ENCODE measurements around the gene RARS1.
"Not testable (repeated sequence)": the region's sequence is repeated elsewhere in the genome, so short reads cannot be mapped to it uniquely, and the experiment has no call there.

RARS1 gene

DNA sequence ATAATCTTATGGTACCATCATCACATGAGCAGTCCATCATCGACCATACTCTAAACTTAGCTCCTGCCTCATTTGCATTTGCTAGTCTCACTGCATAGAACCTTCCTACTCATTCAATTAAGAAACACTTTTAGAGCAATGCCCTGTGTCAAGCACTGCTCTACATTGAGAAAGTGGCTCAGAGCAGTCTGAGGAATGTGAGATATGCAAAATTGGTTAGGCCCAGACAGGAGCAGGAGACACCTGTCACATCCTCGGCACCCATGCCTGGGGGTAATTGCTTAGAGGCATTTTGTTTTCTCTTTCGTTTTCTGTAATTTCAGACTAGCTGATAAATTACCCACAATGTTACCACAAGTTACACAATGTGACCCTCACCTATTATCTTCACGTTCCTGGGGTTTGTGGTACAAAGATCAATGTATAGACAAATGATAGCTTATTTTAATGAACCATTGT, 4.9 kb upstream of the RARS1 start:
- DNase-seq (ENCODE audit: low read depth in 2 of 2): no peak

GRCh38 chr5:168482361-168482760, 3.9 kb upstream of the RARS1 start:
- no peak for DNase-seq (ENCODE audit: low read depth in 2 of 2)

DNA sequence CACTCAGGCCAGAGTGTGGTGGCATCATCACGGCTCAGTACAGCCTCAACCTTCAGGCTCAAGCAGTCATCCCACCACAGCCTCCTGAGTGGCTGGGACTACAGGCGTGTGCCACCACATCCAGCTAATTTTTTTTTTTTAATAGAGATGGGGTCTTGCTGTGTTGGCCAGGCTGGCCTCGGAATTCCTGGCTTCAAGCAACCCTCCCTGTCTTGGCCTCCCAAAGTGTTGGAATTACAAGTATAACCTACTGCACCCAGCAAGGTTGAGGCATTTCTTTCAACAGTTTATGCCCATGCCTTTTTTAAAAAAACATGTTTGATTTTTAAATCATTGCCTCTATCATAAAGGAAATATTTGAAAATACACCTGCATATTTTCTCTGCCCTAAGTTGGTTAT, 2.8 kb downstream of the RARS1 start:
- no peak for DNase-seq (ENCODE audit: low read depth in 2 of 2)

DNA sequence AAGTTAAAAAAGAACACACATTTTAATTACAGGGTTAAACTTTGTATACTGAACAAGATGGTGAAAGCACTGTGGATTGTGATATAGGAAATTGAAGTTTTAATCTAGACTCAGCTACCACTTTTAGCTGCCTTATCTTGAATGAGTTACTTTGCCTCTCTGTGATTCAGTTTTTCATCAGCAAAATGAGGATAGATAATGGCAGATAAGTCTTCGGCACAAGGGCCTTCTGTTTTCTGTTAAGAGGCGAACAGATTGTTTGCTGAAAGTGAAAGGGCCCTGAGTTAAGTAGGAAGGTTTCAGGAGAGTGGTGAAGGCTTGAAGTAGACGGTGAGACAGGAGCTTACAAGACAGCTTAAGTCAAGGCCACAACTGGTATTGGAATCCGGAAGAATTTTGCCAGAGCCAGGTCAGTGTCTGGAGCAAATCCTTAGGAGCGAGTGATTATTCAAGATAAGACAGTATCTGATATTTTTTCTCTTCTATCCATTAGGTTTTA, 7.8 kb downstream of the RARS1 start:
- DNase-seq (ENCODE audit: low read depth in 2 of 2): no peak

DNA sequence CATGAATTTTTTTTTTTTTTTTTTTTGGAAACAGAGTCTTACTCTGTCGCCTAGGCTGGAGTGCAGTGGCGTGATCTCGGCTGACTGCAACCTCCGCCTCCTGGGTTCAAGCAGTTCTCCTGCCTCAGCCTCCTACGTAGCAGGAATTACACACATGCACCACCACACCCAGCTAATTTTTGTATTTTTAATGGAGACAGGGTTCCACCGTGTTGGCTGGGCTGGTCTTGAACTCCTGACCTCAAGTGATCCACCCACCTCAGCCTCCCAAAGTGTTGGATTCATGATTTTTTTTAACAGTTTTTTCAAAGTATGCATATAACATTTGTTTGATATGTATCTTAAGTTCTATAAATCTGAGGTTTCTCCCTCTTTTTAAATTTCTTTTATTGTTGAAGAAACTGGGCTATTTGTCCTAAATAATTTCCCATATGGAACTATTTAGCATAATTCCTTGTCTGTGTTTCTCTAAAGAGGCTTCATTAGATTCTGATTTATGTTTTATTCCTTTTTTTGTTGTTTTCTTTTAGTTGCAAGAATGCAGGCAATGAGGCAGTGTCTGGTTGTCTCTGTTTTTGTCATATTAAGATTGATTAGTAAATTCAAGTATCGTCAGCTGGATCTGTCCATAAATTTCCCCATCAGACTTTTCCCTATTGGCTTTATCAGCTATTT, 16.4 kb downstream of the RARS1 start:
- no peak for DNase-seq (ENCODE audit: low read depth in 2 of 2)

- DNase-seq (ENCODE audit: low read depth in 2 of 2): no peak
These were observed 27.7 kb downstream of the RARS1 start for GRCh38 chr5:168513861-168514428.

GRCh38 chr5:168525856-168526255, 39.6 kb downstream of the RARS1 start:
- DNase-seq (ENCODE audit: low read depth in 2 of 2): no peak

DNA sequence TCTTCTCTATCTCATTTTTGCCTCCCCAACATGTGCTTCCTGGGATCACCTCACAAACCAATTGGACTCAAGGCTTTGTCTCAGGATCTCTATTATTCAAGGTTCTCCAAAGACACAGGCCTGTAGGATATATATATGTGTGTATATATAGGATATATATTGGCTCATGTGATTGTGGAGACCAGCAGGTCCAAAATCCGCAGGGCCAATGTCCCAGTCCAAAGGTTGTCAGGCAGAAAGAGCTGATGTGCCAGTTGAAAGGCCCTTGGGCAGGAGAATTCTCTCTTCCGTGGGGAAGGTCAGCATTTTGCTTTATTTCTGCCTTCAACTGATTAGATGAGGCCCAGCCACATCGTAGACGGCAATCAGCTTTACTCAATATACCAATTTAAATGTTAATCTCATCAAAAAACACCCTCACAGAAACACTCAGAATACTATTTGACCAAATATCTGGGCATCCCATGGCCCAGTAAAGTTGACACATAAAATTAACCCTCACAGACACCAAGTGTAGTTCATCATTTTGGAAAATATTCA, 41.6 kb downstream of the RARS1 start:
- no peak for DNase-seq (ENCODE audit: low read depth in 2 of 2)

GRCh38 chr5:168528521-168529373, 42.5 kb downstream of the RARS1 start, which contains the start of gene FBLL1:
Gene FBLL1, plus strand, starts transcription at chr5:168529305. Its CDS starts 200 bp downstream, at chr5:168529505.
- peak in 1 of 2 experiments; percentile 12 for DNase-seq (ENCODE audit: low read depth in 2 of 2)

DNA sequence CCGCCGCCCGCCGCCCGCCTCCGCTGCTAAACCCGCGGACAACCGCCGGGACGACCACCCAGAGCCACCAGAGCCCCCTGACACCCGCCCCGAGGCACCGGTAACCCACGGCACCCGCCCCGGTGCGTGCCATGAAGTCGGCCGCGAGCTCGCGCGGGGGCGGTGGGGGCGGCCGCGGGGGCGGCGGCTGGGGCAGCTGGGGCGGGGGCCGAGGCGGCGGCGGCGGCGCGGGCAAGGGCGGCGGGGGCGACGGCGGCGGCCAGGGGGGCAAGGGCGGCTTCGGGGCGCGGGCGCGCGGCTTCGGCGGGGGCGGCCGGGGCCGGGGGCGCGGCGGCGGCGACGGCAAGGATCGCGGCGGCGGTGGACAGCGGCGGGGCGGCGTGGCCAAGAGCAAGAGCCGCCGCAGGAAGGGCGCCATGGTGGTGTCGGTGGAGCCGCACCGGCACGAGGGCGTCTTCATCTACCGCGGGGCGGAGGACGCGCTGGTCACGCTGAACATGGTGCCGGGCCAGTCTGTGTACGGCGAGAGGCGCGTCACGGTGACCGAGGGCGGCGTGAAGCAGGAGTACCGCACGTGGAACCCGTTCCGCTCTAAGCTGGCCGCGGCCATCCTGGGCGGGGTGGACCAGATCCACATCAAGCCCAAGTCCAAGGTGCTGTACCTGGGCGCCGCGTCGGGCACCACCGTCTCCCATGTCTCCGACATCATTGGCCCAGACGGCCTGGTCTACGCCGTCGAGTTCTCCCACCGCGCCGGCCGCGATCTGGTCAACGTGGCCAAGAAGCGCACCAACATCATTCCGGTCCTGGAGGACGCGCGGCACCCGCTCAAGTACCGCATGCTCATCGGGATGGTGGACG, 43.3 kb downstream of the RARS1 start:
- DNase-seq (ENCODE audit: low read depth in 2 of 2): no peak

DNA sequence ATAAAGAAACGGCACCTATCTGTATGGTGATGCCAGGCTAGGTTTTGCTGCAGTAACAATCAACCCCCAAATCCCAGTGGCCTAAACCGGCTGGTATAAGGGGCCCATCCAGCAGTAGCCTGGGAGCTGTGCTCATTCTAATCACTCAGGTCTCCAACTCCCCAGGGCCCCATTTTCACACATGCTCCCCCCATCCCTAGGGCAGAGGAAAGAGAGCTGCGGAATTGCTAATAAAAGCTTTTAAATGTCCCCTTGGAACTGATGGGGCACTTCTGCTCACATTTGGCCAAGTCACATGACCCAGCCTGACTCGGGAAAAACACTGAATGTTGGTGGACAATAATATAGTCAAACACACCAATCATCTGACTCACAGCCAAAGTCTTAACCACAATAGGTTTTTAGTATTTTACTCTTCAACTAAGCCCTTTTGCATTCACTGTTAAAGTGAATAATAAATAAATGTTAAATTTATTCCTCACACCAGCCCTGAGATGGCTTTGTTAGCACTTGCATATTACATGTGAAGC, 44.4 kb downstream of the RARS1 start:
- no peak for DNase-seq (ENCODE audit: low read depth in 2 of 2)

DNA sequence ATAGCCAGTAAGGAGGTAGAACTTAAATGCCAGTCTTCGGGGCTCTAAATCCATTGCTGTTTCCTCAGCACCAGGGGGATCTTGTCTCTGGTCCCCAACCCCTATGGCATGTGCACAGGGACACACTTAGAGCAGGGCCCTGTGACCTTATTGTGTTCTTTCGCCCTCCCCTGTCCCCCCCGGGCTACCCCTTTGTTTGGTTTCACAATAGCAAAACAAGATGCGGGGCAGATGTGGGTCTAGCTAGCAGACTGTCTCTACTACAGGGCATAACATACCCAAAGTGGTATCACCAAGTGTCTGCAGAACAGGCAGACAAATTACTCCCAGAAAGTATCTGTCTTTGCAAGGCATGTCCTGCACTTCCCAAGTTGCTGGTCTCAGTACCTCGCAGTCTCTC, 44.9 kb downstream of the RARS1 start:
- no peak for DNase-seq (ENCODE audit: low read depth in 2 of 2)

DNA sequence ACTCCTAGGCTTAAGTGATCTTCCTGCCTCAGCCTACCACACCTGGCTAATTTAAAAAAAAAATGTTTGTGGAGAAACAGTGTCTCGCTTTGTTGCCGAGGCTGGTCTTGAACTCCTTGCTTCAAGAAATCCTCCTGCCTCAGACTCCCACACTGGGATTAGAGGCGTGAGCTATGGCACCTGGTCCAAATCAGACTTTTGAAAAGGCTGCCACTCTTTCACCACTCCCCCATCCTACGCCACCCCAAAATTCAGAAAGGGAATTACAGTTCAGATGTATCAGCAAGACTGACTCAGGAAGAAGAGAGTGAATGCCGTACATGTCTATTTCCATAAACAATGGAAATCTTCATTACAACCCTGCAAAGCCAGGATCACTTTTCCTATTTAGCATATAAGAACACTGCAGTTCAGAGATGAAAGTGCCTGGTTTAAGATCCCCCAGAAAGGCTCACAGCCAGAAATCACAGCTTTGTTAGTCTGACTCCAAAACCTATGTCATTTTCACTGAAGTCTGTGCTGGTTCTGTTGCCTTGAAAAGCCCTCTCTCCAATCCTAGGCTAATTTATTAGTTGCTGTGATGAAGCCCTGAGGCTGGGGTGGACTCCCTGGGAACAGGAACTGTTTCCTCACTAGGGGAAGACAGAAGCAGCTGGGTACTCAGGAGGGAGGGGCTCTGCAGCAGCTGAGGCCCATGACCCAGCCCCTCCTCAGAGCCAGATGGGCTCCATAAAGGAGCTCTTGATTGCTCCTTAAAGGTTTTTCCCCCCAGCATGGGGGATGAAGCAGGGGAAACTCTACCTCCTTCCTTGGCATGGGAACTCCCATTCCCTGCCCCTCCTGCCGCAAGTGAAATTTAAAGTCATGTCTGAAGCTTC, 46.0 kb downstream of the RARS1 start:
- DNase-seq (ENCODE audit: low read depth in 2 of 2): no peak

DNA sequence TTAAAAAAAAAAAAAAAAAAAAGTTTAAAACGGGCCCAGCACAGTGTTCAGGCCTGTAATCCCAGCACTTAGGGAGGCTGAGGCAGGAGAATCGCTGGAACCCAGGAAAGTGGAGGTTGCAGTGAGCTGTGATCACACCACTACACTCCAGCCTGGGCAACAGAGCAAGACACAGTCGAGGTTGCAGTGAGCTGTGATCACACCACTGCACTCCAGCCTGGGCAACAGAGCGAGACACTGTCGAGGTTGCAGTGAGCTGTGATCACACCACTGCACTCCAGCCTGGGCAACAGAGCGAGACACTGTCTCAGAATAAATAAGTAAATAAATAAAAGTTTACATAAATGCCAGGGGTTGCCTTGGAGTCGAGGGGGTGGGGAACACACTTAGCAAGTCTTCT, 48.1 kb downstream of the RARS1 start:
- not testable (repeated sequence) for DNase-seq (ENCODE audit: low read depth in 2 of 2)

DNA sequence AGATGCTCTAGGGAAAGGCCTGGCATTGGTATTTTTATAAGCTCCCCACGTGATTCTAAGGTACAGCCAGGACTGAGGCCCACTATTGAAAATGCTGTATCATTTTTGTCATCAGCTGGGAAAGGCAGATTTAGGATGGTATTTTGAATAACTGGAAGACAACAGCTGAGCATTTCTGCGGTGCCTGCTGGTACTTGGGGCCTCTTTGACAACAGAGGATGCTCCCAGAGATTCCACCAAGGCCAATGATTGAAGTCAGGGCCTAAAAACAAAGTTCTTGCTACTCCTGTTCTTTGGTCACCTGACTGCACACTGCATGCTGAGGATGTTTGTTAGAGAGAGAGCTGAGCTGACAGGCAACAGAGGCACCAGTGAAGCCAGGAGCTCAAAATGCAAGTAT, 50.9 kb downstream of the RARS1 start:
- DNase-seq (ENCODE audit: low read depth in 2 of 2): no peak

- no peak for DNase-seq (ENCODE audit: low read depth in 2 of 2)
These were observed 63.3 kb downstream of the RARS1 start for GRCh38 chr5:168549554-168549953.

GRCh38 chr5:168550656-168551055, 64.4 kb downstream of the RARS1 start:
- DNase-seq (ENCODE audit: low read depth in 2 of 2): no peak

DNA sequence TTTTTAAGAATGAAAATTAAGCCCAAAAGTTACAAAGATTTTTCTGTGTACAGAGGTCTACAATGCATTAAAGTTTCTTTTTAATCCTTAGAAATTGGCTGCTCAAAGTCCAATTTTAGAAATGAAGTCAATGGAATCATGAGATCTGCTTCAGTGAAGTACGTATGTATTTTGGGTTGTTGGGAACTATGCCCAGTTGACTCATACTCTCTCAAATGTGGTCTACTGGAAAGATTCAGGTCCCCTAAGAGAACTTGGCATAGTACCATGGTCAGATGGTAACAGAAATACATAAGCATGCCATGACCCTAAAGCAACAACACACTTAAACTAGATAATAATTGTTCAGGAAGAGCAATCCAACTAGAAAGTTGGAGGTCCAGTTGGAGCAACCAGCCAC, 65.9 kb downstream of the RARS1 start:
- peak; percentile 83 to 88 for DNase-seq (ENCODE audit: low read depth in 2 of 2)

DNA sequence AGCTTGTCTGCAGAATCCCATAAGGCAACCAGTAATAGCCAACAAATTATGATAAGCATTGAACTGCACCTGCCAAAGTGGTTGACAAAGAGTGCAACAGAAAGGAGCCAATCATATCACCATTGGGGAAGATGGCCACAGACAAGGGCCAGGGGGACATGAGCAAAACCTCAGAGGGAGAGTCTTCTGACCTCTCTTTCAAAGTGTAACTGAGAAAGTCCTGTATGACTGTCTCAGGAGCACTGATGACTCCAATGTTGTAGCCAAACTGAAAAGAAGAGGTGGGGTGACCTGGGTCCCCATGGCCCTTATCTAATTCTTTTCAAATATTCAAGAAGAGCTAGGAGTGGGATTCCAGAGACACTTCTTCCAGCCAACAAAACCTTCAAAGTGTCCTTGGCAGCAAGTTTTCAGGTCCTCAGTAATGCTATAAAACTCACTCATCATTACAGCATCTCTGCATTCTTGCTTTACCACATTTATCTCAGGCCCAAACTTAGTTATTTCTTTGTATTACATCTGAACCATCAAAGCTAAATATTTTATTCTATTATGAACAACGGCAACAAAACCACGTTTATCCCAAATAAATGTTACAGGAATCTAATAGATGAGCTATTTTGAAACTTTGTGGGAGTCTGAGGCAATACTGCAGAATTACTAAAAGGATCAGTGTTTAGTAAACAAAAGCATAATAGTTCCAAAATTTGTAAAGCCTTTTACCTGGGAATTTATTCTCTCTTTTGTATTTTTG, 67.3 kb downstream of the RARS1 start:
- DNase-seq (ENCODE audit: low read depth in 2 of 2): no peak

Data from fibroblast of skin of left biceps (primary cell).